SW 1271 (cell line): ENCODE results near the gene SLC44A3.
A peak's percentile ranks its signal among the peaks of the same experiment; 100 is the strongest.

ENCODE experiments used
- DNase-seq, 2 experiments: peaks; one replicate each; lab custom pipeline; 2025; lab: John Stamatoyannopoulos, UW

Gene SLC44A3

DNA sequence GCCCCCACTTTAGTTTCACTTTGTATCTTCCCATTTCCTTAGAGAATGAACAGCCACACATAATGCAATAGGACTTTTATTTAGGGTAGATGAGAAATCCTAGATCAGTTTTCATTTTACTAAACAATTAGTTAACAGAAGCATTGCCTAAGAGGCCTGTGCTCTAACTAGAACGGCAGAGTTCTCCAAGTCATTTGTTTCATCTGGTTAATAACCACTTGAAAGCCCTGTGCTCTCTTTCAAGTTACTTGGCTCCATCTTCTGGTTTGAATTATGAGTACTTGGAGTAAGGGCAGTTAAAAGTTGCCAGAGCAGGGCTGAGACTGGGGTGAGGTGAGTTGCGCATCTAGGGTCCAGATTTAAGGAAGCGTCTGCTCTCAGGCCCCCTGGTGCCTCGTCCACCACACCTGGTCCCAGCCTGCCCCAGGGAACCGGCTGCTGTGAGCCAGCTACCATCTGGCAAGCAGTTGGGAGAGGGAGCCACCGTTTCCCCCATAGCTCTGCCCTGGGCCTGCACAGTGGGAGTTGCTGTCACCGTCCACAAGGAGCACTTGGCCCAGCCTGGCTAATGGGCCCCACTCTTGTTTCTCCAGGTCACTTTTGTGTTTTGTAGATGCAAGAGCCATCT lies 18.1 kb upstream of the SLC44A3 start:
- peak; percentile 14 to 74 for DNase-seq

GRCh38 chr1:94803106-94803505 lies 17.1 kb upstream of the SLC44A3 start:
- no peak for DNase-seq

GRCh38 chr1:94803517-94804441 lies 16.4 kb upstream of the SLC44A3 start:
- DNase-seq = no peak

GRCh38 chr1:94804442-94804837 lies 15.7 kb upstream of the SLC44A3 start:
- no peak for DNase-seq

DNA sequence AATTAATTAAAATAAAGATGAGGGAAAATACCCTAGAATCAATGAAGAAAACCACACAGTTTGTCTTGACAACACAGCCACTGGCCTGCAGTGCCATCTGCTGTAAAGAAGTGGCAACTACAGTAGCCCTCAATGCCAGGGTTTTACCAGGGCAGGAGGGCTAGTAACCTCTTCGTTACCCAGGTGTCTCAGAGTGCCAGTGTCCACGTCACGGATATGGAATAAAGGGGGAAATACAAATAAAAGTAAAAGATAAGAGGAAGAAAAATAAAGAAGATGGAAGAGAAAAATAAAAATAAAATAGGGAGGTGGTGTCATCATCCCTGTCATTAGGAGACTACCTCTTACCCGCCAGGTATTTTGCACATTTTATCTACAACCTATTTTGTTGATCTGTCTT lies 14.2 kb upstream of the SLC44A3 start:
- DNase-seq = peak in 1 of 2 experiments; percentile 36

- DNase-seq = no peak
Observed at GRCh38 chr1:94806441-94806871, 13.7 kb upstream of the SLC44A3 start.

- no peak for DNase-seq
Observed at GRCh38 chr1:94807742-94808491, 12.2 kb upstream of the SLC44A3 start.

DNA sequence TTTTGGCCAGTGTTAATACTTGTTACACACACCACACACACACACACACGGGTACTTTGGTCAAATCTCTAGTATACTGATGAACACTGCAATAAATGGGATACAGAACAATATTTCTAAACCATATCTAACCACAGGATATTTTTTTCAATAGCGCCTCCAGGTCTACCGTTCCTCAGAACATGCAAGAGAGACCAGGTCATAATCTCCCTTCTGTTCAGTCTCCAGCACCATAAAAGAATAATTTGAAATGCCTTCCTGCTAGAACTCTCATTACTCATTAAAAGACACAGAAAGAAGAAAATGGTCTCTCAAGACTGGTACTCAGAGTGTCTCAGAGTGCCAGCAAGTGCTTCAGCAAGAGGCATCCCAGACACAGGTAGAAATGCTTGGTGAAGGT lies 11.5 kb upstream of the SLC44A3 start:
- DNase-seq = no peak

DNA sequence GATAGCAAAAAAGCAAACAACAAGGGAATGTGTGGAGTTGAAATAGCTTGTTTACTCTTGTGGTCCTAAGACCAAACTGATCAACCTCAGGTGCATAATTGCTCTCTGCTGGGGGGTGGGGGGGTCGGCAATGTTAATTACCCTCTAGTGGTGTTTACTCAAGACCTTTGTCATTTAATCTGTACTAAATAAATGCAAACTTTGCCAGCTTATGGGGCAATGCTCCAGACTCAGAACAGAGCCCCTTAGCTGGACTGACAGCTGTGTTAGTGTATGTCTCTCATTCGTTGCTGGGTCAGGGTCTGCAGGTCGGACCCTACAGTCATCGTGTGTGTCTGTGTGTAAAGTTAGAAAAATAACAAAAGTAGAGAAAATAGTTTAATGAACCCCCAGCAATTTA lies 7.2 kb upstream of the SLC44A3 start:
- DNase-seq = no peak

DNA sequence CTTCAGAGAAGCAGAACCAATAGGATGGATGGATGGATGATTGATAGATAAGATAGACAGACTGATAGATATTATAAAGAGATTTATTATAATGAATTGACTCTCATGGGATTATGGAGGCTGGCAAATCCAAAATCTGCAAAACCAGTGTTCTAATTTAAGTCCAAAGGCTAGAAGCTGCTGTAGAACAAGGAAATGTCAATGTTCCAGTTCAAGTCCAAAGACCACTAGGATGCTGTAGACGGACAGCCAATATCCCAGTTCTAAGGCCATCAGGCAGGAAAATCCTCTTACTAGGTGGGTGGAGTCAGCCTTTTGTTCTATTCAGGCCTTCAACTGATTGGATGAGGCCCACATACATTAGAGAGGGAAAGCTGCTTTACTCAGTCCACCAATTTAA lies 4.1 kb upstream of the SLC44A3 start:
- DNase-seq = no peak

- no peak for DNase-seq
Observed at GRCh38 chr1:94817712-94818111, 2.4 kb upstream of the SLC44A3 start.

DNA sequence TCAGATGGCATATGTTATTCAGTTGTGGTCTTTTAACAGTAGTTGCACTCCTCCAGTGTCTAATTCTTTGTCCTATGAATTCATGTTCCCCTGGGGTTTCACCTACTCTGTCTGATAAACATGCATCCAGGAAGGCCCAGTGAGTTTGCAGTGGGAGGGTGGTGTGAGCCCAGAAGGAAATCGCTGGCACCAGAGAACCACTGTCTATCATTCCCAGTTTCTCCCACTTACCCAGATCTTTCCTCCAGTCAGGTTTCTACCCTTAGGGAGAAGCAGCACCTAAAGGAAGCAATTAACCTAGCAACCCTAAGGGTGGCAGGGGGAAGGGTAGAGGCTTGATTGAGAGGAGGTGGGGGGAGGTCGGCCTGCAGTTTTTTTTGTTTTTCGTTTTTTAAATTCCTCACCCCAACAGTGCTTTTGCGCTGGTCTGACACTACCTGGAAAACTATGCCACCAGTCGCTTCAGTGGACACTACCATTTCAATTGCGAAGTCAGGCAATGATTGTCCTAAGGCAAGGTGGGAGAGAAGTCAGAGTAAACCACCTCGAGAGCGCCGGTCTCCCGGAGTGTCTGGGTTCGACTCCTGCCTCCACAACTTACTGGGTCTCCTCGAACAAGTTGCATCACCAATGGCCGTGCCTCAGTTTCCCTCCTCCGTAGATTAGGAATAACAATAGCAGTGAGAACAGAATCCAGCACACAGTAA lies 766 bp upstream of the SLC44A3 start:
- DNase-seq = no peak

- no peak for DNase-seq
Observed at GRCh38 chr1:94820936-94821335, 779 bp downstream of the SLC44A3 start.

GRCh38 chr1:94821636-94822305 lies 1.6 kb downstream of the SLC44A3 start:
- no peak for DNase-seq

GRCh38 chr1:94823116-94823515 lies 3.0 kb downstream of the SLC44A3 start:
- DNase-seq = no peak

- no peak for DNase-seq
Observed at GRCh38 chr1:94825936-94826335, 5.8 kb downstream of the SLC44A3 start.

- DNase-seq = no peak
Observed at GRCh38 chr1:94827434-94827833, 7.3 kb downstream of the SLC44A3 start.

- DNase-seq = no peak
Observed at GRCh38 chr1:94828251-94828650, 8.1 kb downstream of the SLC44A3 start.

DNA sequence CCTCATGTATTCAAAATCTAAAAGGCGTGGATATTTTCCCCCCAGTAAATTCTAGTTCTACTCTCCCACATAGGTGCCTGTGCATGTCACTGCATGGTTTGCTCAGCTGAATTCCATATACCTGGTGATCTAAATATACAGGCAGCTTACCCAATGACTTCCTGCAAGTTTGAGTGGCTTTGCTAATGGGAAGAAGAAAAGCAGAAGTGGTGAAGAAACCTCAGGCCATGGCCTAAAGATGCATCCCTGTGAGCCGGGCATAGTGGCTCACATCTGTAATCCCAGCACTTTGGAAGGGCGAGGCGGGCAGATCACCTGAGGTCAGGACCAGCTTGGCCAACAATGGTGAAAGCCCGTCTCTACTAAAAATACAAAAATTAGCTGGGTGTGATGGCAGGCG lies 11.5 kb downstream of the SLC44A3 start:
- DNase-seq = no peak

DNA sequence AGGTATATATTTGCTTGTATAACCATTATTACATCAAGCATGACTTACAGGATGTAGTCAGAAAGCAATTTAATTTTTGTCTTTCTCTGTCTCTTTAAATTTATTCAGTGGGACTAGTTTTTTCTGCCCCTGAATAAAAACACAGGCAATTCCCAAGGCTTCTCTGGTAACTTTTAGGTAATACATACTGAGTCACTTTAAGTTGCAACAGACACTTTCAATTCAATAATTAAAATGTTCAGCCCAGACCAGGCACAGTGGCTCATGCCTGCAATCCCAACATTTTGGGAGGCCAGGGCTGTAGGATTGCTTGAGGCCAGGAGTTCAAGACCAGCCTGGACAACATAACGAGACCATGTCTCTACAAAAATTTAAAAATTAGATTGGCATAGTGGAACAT lies 12.3 kb downstream of the SLC44A3 start:
- DNase-seq = no peak

GRCh38 chr1:94832931-94833585 lies 12.9 kb downstream of the SLC44A3 start:
- DNase-seq = no peak
